Esophagus muscularis mucosa (tissue), 4 donors: ENCODE results near the gene VAX1.

Source experiments
- CTCF ChIP-seq, 3 experiments: fragments of 200-600 bp in 2 of 3; fragments of 450-650 bp in 1 of 3; sonication (generic) in 2 of 3; IDR thresholded peaks; one replicate each; pipeline ENCODE4 v1.5.1; 2017 to 2019; ENCODE audit warnings: antibody characterized with exemption in 3 of 3, mild to moderate bottlenecking in 2 of 3, moderate library complexity in 1 of 3
- EP300 ChIP-seq: sonication (generic); formaldehyde crosslinking; IDR thresholded peaks from one replicate; pipeline ENCODE4 v1.6.1; 2017; ENCODE audit warnings: antibody characterized with exemption
- POLR2A ChIP-seq: fragments of 450-650 bp; IDR thresholded peaks from one replicate; pipeline ENCODE4 v1.6.1; 2017; ENCODE audit warnings: antibody characterized with exemption, moderate library complexity, mild to moderate bottlenecking, low read depth
- POLR2AphosphoS5 ChIP-seq, 2 donors: sonication (generic); formaldehyde crosslinking; IDR thresholded peaks; one replicate each; pipeline ENCODE4 v1.6.1; 2017; ENCODE audit warnings: antibody characterized with exemption in 2 of 2

- no peak for TF ChIP-seq CTCF (IDR thresholded peaks at IDR 0.05)
- no peak for TF ChIP-seq POLR2AphosphoS5 (IDR thresholded peaks at IDR 0.05)
- no peak for TF ChIP-seq EP300
- no peak for TF ChIP-seq POLR2A
These were observed 43.2 kb downstream of the VAX1 start for GRCh38 chr10:117094856-117095255.
